RWPE2 (cell line): ENCODE measurements around the gene ATP6V0C.
A peak's percentile ranks its signal among the peaks of the same experiment; 100 is the strongest.

Experiments used
- ATAC-seq: fragments of 200-7000 bp; cut with Tn5 transposase; 3 replicates; pipeline ENCODE4 v1.9.1; 2021; ENCODE audit warnings: low read depth
- DNase-seq: peaks from one replicate; pipeline ENCODE4 v3.0.0-alpha.2; 2020; ENCODE audit warnings: low spot score
- H3K27ac ChIP-seq: fragments of 450-650 bp; 2 replicates; pipeline ENCODE4 v1.5.1; 2017; ENCODE audit warnings: mild to moderate bottlenecking; ENCODE audit not compliant: poor library complexity, severe bottlenecking
- H3K27me3 ChIP-seq: fragments of 250-450 bp; sonication (Bioruptor Pico); 2 replicates; pipeline ENCODE4 v1.5.1; 2021; ENCODE audit warnings: mild to moderate bottlenecking, moderate library complexity; ENCODE audit not compliant: insufficient read depth, poor library complexity, severe bottlenecking
- H3K36me3 ChIP-seq: fragments of 250-450 bp; sonication (Bioruptor Pico); 2 replicates; pipeline ENCODE4 v1.5.1; 2020; ENCODE audit warnings: low read depth, mild to moderate bottlenecking, moderate library complexity
- H3K4me1 ChIP-seq: fragments of 250-450 bp; sonication (Bioruptor Pico); 2 replicates; pipeline ENCODE4 v1.5.1; 2021; ENCODE audit warnings: mild to moderate bottlenecking, moderate library complexity; ENCODE audit not compliant: insufficient read depth, poor library complexity, severe bottlenecking
- H3K4me3 ChIP-seq: fragments of 250-450 bp; sonication (Bioruptor Pico); 2 replicates; pipeline ENCODE4 v1.5.1; 2021; ENCODE audit warnings: mild to moderate bottlenecking, moderate library complexity; ENCODE audit not compliant: severe bottlenecking
- H3K9me3 ChIP-seq: fragments of 250-450 bp; sonication (Bioruptor Pico); 2 replicates; pipeline ENCODE4 v1.5.1; 2021; ENCODE audit warnings: mild to moderate bottlenecking, moderate library complexity; ENCODE audit not compliant: severe bottlenecking
- CTCF ChIP-seq: fragments of 450-650 bp; IDR thresholded peaks from one replicate; pipeline ENCODE4 v1.5.1; 2017; ENCODE audit warnings: mild to moderate bottlenecking, moderate library complexity; ENCODE audit not compliant: poor library complexity, severe bottlenecking

Gene ATP6V0C

GRCh38 chr16:2474877-2475412 is 38.8 kb upstream of the ATP6V0C start, which contains the start of gene TBC1D24:
Gene TBC1D24 (plus strand): TSS chr16:2475127. CDS start chr16:2496149, 21,022 bp downstream.
- no peak for TF ChIP-seq CTCF
- DNase-seq, result no peak

GRCh38 chr16:2475413-2476344 is 38.1 kb upstream of the ATP6V0C start:
- Histone ChIP-seq H3K27ac (peak overlapping the region; percentile 54), H3K9me3 (no peaks in the 10 kb centered on the region), H3K4me1 (no peaks in the 10 kb centered on the region), H3K36me3 (no peaks in the 10 kb centered on the region), H3K27me3 (peaks cover 6% of the 10 kb centered on the region), H3K4me3 (peak overlapping the region; percentile 64)
- ATAC-seq, result no peak
- no peak for TF ChIP-seq CTCF
- DNase-seq, result no peak

More at GRCh38 chr16:2474877-2475412, 38.8 kb upstream of the ATP6V0C start, which contains the start of gene TBC1D24:
- H3K36me3 ChIP-seq, result no peaks in the 10 kb centered on the region
- peak within 1 kb of the TSS; percentile 54 for H3K27ac ChIP-seq
- peaks cover 6% of the 10 kb centered on the region for H3K27me3 ChIP-seq
- peak; percentile 64 for ATAC-seq
- no peaks in the 10 kb centered on the region for H3K4me1 ChIP-seq
- H3K4me3 ChIP-seq, result peak within 1 kb of the TSS; percentile 64
- no peaks in the 10 kb centered on the region for H3K9me3 ChIP-seq

- no peak overlapping the region for H3K27ac ChIP-seq
- no peaks in the 10 kb centered on the region for H3K36me3 ChIP-seq
- H3K4me3 ChIP-seq, result no peak overlapping the region
- peaks cover 6% of the 10 kb centered on the region for H3K27me3 ChIP-seq
- no peaks in the 10 kb centered on the region for H3K9me3 ChIP-seq
- ATAC-seq (no peak), DNase-seq (no peak)
- no peaks in the 10 kb centered on the region for H3K4me1 ChIP-seq
- no peak for TF ChIP-seq CTCF
These were observed 37.4 kb upstream of the ATP6V0C start for GRCh38 chr16:2476345-2476720.

- ATAC-seq, result no peak
- H3K9me3 ChIP-seq, result no peaks in the 10 kb centered on the region
- H3K4me1 ChIP-seq, result no peaks in the 10 kb centered on the region
- TF ChIP-seq CTCF, result no peak
- no peak overlapping the region for H3K27ac ChIP-seq
- H3K27me3 ChIP-seq, result peaks cover 6% of the 10 kb centered on the region
- DNase-seq, result no peak
- no peaks in the 10 kb centered on the region for H3K36me3 ChIP-seq
- H3K4me3 ChIP-seq, result no peak overlapping the region
These were observed 37.0 kb upstream of the ATP6V0C start for GRCh38 chr16:2476741-2477140.
